IPS-NIHi11 (cell line): ENCODE results near the gene BCAS1.

ENCODE experiments used
- DNase-seq: peaks from one replicate; pipeline ENCODE4 v3.0.0; 2012; ENCODE audit warnings: mixed read lengths, low spot score

Gene BCAS1

GRCh38 chr20:53925651-53926401, 144.6 kb downstream of the BCAS1 start:
- no peak for DNase-seq

- no peak for DNase-seq
Measured at GRCh38 chr20:53923566-53924369, 146.6 kb downstream of the BCAS1 start.

- no peak for DNase-seq
Measured at GRCh38 chr20:53922901-53923314, 147.5 kb downstream of the BCAS1 start.

GRCh38 chr20:53921443-53921973, 148.9 kb downstream of the BCAS1 start:
- DNase-seq: no peak

GRCh38 chr20:53920647-53921245, 149.6 kb downstream of the BCAS1 start:
- no peak for DNase-seq

- no peak for DNase-seq
Measured at GRCh38 chr20:53919886-53920285, 150.5 kb downstream of the BCAS1 start.

- DNase-seq: peak; percentile 83
Measured at GRCh38 chr20:53918949-53919361, 151.4 kb downstream of the BCAS1 start.

- DNase-seq: no peak
Measured at GRCh38 chr20:53918020-53918311, 152.4 kb downstream of the BCAS1 start.

GRCh38 chr20:53917145-53918019, 153.0 kb downstream of the BCAS1 start:
- DNase-seq: no peak

GRCh38 chr20:53916173-53916512, 154.3 kb downstream of the BCAS1 start:
- DNase-seq: no peak

- DNase-seq: peak; percentile 88
Measured at GRCh38 chr20:53915446-53916172, 154.8 kb downstream of the BCAS1 start.

- no peak for DNase-seq
Measured at GRCh38 chr20:53914781-53915445, 155.5 kb downstream of the BCAS1 start.

- DNase-seq: no peak
Measured at GRCh38 chr20:53914091-53914780, 156.2 kb downstream of the BCAS1 start.

GRCh38 chr20:53911301-53911700, 159.1 kb downstream of the BCAS1 start:
- no peak for DNase-seq

GRCh38 chr20:53910351-53911002, 159.9 kb downstream of the BCAS1 start:
- no peak for DNase-seq

GRCh38 chr20:53907968-53908751, 162.2 kb downstream of the BCAS1 start:
- DNase-seq: no peak

- no peak for DNase-seq
Measured at GRCh38 chr20:53905820-53906191, 164.6 kb downstream of the BCAS1 start.

- no peak for DNase-seq
Measured at GRCh38 chr20:53905019-53905819, 165.2 kb downstream of the BCAS1 start.
